Left renal pelvis (tissue), 4 donors: ENCODE measurements around the gene EPHA4. TPM values are rescaled to one million over a fixed set of nuclear protein-coding genes. Genes with fewer than 3 reads are reported as not detected.
A peak's percentile ranks its signal among the peaks of the same experiment; 100 is the strongest.

Experiments
- DNase-seq, 4 donors: peaks; one replicate each; pipeline ENCODE4 v3.0.0-alpha.2; 2013; ENCODE audit warnings: low read depth in 4 of 4, low spot score in 3 of 4
- polyA plus RNA-seq, 4 donors: library from polyadenylated mRNA; unstranded; fragments of 120-200 nt; gene quantifications; one replicate each; pipeline ENCODE4 v1.2.1, GENCODE V29; 2013; ENCODE audit not compliant: insufficient read length in 4 of 4

Gene EPHA4
- polyA plus RNA-seq: 10 to 100 TPM; 26.5 to 63.8 (median 54.6) TPM

DNA sequence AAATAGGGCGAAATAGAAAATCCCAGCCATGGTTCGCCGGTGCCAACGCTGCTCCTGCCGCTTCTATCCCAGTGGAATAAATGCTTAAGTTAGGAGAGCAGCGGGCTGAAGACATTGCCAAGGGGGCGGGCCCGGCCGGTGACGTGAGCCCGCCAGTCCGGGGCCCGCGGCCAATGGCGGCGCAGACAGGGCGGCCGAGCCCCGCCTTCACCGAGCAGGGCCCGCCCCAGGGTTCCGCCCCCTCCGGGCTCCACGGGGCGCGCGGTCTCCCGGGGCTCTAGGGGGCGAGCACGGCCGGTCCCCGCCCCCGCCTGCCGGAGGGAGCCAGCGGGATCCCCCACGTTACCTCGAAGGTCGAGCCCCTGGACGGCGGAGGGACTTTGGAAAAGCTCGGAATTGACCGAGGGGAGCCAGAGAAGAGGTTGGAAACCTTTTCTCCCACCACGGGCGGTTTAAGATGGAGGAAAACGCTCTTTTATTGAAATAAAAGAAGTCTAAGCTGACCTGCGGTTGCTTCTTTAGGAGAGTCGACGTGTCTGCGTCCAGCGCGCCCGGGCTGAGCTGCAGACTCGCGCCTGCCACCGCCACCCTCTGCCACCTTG is at the start of gene EPHA4:
TSS of gene EPHA4 (minus strand) at position 86 of the 602 bp plus-strand sequence. CDS start at position 30, 56 bp downstream.
- DNase-seq: peak in 3 of 4 donors; percentile 84 to 85 (median 85)

- no peak for DNase-seq
Measured at GRCh38 chr2:221618007-221618406, 45.9 kb upstream of the EPHA4 start.

DNA sequence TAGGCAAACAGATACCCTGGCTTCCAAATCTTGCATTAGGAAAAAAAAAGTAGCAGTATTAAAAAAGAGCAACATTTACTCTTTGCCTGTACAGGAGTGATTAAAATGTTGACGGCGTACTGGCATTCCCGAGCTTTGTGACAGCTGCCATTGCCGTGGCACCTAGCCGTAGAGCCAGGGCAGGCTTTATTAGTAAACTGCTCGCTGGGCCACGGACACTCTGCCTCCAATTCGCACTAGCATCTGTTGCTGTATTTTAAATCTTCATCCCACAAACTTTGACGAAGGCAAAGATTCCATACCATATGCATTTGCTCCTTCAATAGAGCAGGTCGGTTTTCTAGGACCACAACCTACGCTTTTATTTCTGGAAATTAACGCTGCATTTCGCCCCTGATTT is 44.5 kb upstream of the EPHA4 start:
- no peak for DNase-seq

GRCh38 chr2:221614274-221614673 is 42.2 kb upstream of the EPHA4 start:
- DNase-seq: no peak

- no peak for DNase-seq
Measured at GRCh38 chr2:221612800-221613199, 40.7 kb upstream of the EPHA4 start.

DNA sequence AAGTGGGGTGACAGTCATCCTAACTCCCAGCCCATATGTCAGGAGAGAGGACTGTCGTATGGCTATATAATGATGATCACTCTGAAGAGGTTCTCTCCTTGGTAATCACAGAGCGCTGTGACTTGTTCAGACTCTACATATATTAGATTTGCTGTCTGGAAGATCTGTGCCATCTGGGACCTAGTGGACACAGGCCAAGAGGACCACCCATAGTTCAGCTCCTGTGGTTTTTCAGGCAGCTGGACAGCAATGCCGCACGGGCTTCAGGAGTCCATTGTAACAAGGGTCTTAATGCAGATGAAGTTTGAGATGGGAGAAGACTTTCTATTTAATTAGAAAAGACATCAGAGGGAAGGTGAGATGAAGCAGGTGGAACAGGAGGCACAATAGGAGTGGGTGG is 40.1 kb upstream of the EPHA4 start:
- no peak for DNase-seq

DNA sequence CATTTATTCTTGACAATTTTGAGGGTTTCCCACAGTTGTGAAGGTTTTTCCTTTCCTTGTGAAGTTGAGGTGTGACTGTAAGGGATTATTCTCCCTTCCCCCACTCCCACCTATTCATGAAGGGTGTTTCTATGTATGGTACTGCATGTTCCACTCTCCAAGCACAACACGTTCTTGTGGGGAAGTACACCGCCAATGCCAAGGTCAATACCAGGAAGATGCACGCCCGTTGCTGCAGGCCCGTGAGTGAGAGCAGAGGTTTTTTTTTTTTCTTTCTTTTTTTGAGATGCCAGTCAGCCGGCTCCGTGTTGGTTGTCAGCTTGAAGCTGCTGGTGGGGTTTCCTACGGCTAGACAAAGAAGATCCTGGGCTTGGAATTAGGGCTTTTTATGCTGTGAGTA is 38.6 kb upstream of the EPHA4 start:
- no peak for DNase-seq

- no peak for DNase-seq
Measured at GRCh38 chr2:221610255-221610654, 38.2 kb upstream of the EPHA4 start.

- no peak for DNase-seq
Measured at GRCh38 chr2:221608442-221608841, 36.3 kb upstream of the EPHA4 start.

GRCh38 chr2:221606424-221606823 is 34.3 kb upstream of the EPHA4 start:
- DNase-seq: no peak

DNA sequence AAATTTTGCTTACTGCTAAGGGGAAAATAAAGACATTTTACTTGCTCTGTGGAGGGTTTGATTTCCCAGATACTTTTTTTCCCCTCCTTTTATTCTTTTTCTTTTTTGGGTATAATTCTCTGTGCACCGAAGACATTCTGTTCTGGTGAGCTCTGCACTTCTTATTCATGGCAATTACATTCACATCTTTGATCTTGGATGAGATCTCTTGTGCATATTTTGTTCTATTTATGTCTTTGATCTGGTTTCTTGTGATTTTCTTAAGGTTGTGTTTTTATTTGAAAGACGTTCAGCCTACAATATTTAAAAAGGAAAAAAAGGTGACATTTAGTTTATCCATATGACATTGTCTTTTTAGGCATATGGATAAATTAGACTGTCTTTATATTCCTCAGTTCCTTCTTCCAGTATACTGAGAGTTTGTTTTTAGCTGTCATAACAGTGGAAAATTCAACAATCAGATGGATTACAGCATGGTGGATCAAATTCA is 33.7 kb upstream of the EPHA4 start:
- no peak for DNase-seq

DNA sequence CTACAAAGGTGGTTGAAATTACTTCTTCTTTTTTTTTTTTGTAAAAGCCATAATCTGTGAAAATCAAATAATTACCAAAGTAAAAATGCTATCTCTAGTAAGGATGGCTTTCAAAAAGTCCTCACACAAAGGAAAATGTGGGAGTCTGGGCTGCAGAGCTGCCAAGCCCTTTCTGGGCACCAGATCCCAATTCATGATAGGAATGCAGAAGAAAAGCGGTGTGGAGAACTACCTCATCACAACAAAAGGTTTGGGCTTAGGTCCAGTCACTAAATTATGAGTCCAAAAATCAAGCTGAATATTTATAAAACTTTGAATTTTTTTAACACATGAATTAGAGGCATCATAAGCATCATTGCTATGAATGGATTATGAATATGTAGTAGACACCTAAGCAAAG is 30.8 kb upstream of the EPHA4 start:
- DNase-seq: no peak

- no peak for DNase-seq
Measured at GRCh38 chr2:221601376-221601775, 29.3 kb upstream of the EPHA4 start.

- DNase-seq: no peak
Measured at GRCh38 chr2:221600388-221600787, 28.3 kb upstream of the EPHA4 start.

GRCh38 chr2:221596192-221596591 is 24.1 kb upstream of the EPHA4 start:
- DNase-seq: no peak

DNA sequence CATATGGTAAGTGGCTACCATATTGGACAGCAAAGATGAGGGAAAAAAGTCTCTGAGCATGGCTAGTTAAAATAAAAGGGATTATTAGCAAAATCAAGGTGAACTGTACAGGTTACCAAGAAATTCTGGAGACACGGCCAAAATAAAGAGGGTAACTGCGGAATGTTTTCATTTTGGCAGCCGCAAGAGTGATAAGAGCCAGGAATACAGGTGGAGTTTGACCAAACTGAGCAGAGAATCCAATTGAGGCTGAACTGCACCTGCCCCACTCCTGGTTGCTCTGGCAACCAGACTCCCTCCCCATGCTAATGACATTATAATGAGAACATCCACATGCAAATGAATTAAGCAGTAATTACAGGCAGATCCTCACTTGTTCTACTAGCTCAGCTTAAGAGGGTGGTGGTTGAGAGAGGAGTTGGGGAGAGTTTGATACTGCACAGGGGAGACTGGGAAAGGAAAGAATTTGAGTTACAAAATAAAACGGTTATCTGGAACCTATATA is 18.8 kb upstream of the EPHA4 start:
- no peak for DNase-seq

GRCh38 chr2:221589696-221590095 is 17.6 kb upstream of the EPHA4 start:
- no peak for DNase-seq

DNA sequence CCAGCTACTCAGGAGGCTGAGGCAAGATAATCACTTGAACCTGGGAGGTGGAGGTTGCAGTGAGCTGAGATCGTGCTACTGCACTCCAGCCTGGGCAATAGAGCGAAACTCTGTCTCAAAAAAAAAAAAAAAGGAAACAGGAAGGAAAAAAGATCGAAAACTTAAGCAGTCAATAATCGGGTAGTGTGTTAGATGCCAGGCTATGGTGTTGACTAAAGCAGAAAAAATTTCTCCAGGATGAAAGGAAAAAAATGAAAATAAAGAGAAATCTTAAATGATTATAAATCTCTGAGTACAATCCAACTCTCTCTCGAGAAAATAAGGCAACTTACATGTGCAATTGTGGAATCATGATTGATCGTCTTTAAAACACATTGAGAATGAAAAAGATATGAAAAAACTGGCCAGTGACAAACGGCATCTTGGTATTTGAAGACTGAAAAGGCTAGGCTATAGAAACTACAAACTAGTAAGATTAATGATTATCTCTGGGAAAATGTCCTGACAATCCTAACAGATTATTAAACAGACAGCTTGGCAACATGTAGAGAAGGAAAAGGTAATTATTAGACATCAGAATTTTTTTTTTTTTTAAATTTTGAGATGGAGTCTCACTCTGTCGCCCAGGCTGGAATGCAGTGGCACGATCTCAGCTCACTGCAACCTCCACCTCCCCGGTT is 16.3 kb upstream of the EPHA4 start:
- no peak for DNase-seq

- no peak for DNase-seq
Measured at GRCh38 chr2:221581986-221582385, 9.9 kb upstream of the EPHA4 start.

DNA sequence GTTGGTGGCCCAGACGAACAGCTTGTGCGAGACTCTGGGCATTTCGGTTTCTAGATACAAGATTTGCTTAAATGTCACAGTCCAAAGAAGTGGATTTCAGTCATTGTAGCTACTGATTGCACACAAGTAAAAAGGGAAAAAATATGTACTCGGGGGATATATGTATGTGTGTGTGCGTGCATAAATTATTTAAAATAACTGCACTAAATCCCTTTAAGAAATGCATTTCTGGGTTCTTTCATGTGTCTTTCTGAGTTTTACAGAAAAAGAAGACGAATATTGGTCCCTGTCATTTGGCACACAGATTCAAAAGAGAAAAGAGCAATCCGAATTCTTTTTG is 2.1 kb upstream of the EPHA4 start:
- DNase-seq: no peak

- peak in 2 of 4 donors; percentile 82 for DNase-seq
Measured at GRCh38 chr2:221573430-221574230, 1.5 kb upstream of the EPHA4 start.
